Endothelial cell (in vitro differentiated cells): ENCODE results near the gene SPAG7. TPM values are rescaled to one million over a fixed set of nuclear protein-coding genes. Genes with fewer than 3 reads are reported as not detected.
A peak's percentile ranks its signal among the peaks of the same experiment; 100 is the strongest.

Experiments
- DNase-seq: peaks from one replicate; pipeline ENCODE4 v3.0.0; 2021; ENCODE audit warnings: low spot score
- H3K27ac Mint-ChIP-seq: one replicate; pipeline ENCODE4 v1.8.0; 2021; ENCODE audit warnings: mixed read lengths, inconsistent platforms; ENCODE audit not compliant: unreplicated experiment
- H3K27me3 Mint-ChIP-seq: one replicate; pipeline ENCODE4 v1.8.0; 2021; ENCODE audit warnings: mild to moderate bottlenecking, moderate library complexity, mixed read lengths, inconsistent platforms; ENCODE audit not compliant: unreplicated experiment
- H3K36me3 Mint-ChIP-seq: one replicate; pipeline ENCODE4 v1.8.0; 2021; ENCODE audit warnings: mild to moderate bottlenecking, low read depth, mixed read lengths, inconsistent platforms; ENCODE audit not compliant: unreplicated experiment
- H3K4me1 Mint-ChIP-seq: one replicate; pipeline ENCODE4 v1.8.0; 2021; ENCODE audit warnings: mild to moderate bottlenecking, mixed read lengths, inconsistent platforms; ENCODE audit not compliant: unreplicated experiment
- H3K4me3 Mint-ChIP-seq: one replicate; pipeline ENCODE4 v1.8.0; 2021; ENCODE audit warnings: mild to moderate bottlenecking, mixed read lengths, inconsistent platforms; ENCODE audit not compliant: unreplicated experiment
- H3K9me3 Mint-ChIP-seq: one replicate; pipeline ENCODE4 v1.8.0; 2021; ENCODE audit warnings: mixed read lengths, inconsistent platforms; ENCODE audit not compliant: unreplicated experiment
- total RNA-seq: library from RNA; stranded (reverse); fragmentation: NEBNext Ultra II Directional; extraction: Animal tissue kit (Norgen Biotek cat#: 25700); gene quantifications from one replicate; pipeline ENCODE4 v1.2.1, GENCODE V29; 2021; ENCODE audit not compliant: unreplicated experiment
- TF ChIP-seq, protein P1 (sequence below): fragments of 200-600 bp; sonication (generic); IDR thresholded peaks from one replicate; pipeline ENCODE4 v1.5.0; 2021; ENCODE audit warnings: antibody characterized with exemption; ENCODE audit not compliant: unreplicated experiment

Gene SPAG7
- total RNA-seq, 1 donor from 2014 or later: 67.3 TPM

GRCh38 chr17:4998027-4998731, 30.6 kb upstream of the SPAG7 start:
- Mint-ChIP-seq H3K4me3 (peak overlapping the region; percentile 93), H3K36me3 (peaks cover 26% of the 10 kb centered on the region), H3K27ac (peak overlapping the region; percentile 30), H3K4me1 (peaks cover 15% of the 10 kb centered on the region), H3K9me3 (no peaks in the 10 kb centered on the region), H3K27me3 (peaks cover 6% of the 10 kb centered on the region)
- DNase-seq: no peak
- TF ChIP-seq, protein P1, sequence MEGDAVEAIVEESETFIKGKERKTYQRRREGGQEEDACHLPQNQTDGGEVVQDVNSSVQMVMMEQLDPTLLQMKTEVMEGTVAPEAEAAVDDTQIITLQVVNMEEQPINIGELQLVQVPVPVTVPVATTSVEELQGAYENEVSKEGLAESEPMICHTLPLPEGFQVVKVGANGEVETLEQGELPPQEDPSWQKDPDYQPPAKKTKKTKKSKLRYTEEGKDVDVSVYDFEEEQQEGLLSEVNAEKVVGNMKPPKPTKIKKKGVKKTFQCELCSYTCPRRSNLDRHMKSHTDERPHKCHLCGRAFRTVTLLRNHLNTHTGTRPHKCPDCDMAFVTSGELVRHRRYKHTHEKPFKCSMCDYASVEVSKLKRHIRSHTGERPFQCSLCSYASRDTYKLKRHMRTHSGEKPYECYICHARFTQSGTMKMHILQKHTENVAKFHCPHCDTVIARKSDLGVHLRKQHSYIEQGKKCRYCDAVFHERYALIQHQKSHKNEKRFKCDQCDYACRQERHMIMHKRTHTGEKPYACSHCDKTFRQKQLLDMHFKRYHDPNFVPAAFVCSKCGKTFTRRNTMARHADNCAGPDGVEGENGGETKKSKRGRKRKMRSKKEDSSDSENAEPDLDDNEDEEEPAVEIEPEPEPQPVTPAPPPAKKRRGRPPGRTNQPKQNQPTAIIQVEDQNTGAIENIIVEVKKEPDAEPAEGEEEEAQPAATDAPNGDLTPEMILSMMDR: no peak

GRCh38 chr17:4997302-4998026, 29.8 kb upstream of the SPAG7 start, which contains the start of the genes INCA1 and KIF1C:
TSS of gene INCA1 (minus strand) at chr17:4997522. CDS start at chr17:4994437, 3,085 bp downstream.
TSS of gene KIF1C (plus strand) at chr17:4997950. CDS start at chr17:5000247, 2,297 bp downstream.
- H3K9me3 Mint-ChIP-seq: no peaks in the 10 kb centered on the region
- TF ChIP-seq, protein P1: no peak
- H3K27me3 Mint-ChIP-seq: peaks cover 6% of the 10 kb centered on the region
- peak within 1 kb of the TSS; percentile 93 for H3K4me3 Mint-ChIP-seq
- peaks cover 15% of the 10 kb centered on the region for H3K4me1 Mint-ChIP-seq
- H3K27ac Mint-ChIP-seq: peak within 1 kb of the TSS; percentile 77
- peak; percentile 88 for DNase-seq
- peaks cover 20% of the 10 kb centered on the region for H3K36me3 Mint-ChIP-seq

- H3K4me1 Mint-ChIP-seq: peaks cover 9% of the 10 kb centered on the region
Measured at GRCh38 chr17:4994081-4994595, 26.5 kb upstream of the SPAG7 start.

GRCh38 chr17:4987767-4988567, 20.4 kb upstream of the SPAG7 start:
- Mint-ChIP-seq H3K4me3 (peak overlapping the region; percentile 85), H3K36me3 (peaks cover 18% of the 10 kb centered on the region), H3K27me3 (peaks cover 18% of the 10 kb centered on the region), H3K9me3 (no peaks in the 10 kb centered on the region), H3K27ac (no peak overlapping the region), H3K4me1 (peaks cover 27% of the 10 kb centered on the region)
- TF ChIP-seq, protein P1: no peak
- no peak for DNase-seq

More at GRCh38 chr17:4994081-4994595, 26.5 kb upstream of the SPAG7 start:
- Mint-ChIP-seq H3K27ac (no peak overlapping the region), H3K27me3 (peaks cover 14% of the 10 kb centered on the region), H3K9me3 (no peaks in the 10 kb centered on the region), H3K4me3 (no peak overlapping the region), H3K36me3 (peaks cover 15% of the 10 kb centered on the region)
- TF ChIP-seq, protein P1: no peak
- DNase-seq: no peak
